GM21717 (cell line): ENCODE data around the gene EME1.

Experiments
- ATAC-seq: cut with Tn5 transposase; IDR thresholded peaks from one replicate; pipeline ENCODE4 v1.9.1; 2021; ENCODE audit warnings: mild to moderate bottlenecking, moderate library complexity; ENCODE audit not compliant: unreplicated experiment

Gene EME1

DNA sequence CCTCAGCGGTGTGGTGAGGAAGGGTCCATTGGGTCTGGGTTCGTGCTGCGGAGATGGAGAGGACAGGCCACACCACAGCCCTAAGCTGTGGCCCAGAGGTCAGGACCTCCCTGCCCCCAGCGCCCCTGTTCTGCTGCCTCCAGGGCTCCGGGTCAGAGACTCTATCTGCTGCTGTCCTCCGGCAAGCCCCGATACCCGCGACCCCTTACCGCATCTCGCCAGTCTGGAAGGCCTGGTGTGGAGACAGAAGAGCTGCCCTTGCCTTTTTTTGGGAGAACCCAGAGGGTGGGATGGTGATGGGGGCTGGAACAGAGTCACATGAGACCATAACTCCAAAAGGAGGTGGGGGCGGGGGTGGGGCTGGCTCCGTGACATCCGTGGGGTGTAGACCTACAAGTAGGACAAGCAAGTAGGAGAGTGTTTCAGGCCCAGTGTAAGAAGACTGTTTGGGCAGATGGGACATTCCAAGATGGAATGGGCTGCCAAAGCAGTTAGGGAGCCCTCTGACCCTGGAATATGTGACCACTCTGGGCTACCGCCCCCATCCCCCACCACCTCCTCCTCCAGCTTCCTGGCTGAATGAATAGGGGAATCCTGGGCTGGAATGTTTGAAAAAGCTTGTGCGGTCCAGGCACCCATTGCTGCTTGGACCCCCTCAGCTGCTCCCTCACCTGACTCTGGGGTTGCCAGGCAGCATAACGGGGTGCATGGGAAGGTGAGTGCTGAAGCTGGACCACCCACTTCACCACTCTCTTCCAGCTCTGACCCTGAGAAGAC, 25.7 kb upstream of the EME1 start:
- ATAC-seq: no peak

DNA sequence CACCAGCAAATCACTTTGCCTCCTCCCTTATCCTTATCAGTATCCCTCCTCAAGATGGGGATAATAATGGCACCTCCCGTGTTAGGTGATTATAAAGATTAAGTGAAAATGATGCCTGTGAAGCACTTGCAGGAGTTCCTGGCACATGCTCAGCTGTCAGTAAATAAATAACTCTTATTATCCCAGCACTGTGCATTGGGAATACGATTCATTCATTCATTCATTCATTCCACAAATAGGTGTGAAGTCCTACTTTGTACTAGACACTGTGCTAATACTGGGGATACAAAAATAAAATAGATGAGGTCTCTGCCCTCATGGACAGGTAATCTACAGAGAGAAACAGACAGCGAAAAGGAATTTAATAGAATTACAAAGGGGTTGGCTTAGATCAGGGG, 25.1 kb upstream of the EME1 start:
- no peak for ATAC-seq

- no peak for ATAC-seq
Observed at GRCh38 chr17:50348522-50349242, 24.3 kb upstream of the EME1 start.

GRCh38 chr17:50349243-50349600, 23.8 kb upstream of the EME1 start:
- no peak for ATAC-seq

- no peak for ATAC-seq
Observed at GRCh38 chr17:50350733-50351132, 22.3 kb upstream of the EME1 start.

DNA sequence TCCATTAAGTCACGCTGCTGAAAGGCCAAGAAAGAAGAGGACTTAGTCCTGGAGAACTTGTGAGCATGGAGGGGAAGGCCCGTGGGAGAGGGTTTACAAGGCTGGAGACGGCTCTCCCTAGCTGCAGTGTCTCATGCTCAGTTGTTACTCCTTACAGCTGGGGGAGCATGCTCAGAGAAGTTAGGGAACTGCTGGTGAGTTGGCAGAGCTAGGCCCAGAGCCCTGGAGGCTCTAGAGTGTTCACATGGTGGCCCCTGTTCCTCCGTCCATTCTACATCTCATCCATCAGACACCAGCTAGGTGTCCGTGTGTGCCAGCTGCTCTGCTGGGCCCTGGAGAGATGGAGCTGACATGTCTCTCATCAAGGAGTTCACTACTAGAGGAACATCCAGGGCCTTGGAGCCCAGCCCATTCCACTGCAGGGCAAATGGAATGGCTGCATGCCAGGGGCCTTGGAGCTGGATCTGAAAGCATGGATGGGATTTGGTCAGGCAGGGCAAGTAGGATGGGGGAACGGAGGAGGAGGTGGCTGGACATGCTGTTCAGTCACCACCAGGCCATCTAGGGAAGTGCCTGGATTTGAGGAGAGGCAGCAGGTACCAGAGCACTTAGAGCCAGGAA, 20.8 kb upstream of the EME1 start:
- no peak for ATAC-seq

DNA sequence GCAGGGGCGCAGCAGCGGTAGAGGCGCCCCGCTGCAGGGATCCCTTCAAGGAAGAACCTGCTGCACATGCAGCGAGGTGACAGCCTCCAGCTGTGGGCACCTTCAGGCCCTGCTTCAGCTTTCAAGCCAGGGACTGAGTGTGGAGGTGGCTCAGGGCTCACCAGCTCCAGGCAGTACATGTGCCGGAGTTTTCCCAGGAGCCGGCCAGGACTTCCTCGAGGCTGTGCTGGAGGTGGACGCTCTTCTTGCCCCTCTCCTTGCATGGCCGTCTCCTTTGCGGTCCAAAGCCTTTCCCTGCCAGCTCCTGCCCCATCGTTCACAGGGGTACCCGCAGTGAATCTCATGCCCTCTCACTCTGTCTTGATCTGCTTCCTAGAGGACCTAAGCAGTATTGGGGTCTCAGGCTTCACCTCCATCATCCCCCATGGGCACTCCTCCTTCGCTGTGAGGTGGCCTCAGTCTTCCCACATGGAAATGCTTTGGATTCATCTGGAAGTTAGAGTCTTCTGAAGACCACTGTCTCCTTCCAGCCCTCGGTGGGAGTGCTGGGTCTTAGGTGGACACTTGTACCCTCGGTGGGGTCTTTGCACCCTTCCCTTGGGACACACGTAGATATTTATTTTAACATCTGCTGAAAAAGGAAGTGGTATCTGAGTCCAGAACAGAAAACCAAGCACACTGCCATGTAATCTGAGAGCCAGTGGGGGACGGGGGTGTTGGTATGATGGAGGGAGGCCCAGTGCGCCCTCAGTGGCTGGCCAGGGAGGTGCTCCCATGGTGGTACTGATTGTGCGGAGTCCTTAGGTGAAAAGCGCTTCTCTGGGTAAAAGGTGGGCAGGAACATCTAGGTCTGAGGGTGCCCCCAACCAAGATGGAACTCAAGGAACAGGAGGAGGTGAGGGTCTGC, 20.1 kb upstream of the EME1 start:
- ATAC-seq: no peak

DNA sequence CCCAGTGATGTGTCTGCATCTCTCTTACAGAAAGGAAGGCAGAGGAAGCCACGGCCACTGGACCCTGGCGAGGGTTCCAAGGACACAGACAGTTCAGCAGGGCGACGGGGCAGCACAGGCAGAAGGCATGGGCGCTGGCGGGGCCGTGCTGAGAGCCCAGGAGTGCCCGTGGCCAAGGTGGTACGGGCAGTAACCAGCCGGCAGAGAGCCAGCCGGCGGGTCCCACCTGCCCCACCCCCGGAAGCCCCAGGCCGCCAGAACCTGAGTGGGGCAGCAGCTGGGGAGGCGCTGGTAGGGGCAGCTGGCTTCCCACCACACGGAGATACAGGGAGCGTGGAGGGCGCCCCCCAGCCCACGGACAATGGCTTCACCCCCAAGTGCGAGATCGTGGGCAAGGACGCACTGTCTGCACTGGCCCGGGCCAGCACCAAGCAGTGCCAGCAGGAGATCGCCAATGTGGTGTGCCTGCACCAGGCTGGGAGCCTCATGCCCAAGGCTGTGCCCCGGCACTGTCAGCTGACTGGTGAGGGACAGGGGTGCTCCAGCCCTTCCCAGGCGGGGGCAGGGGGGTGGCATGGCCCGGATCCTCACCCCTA, 19.3 kb upstream of the EME1 start:
- no peak for ATAC-seq

DNA sequence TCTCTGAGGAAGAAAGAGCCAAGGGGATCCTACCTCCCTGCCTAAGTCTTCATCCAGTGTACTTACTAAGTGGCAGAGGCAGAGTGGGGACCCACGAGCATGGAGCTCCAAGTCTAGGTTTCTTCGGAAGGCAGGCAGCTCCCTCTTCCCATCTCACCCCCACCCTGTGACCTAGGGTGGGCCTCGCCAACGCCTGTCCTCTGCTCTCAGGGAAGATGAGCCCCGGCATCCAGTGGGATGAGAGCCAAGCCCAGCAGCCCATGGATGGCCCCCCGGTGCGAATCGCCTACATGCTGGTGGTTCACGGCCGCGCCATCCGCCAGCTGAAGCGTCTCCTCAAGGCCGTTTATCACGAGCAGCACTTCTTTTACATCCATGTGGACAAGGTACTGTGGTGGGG, 18.8 kb upstream of the EME1 start:
- no peak for ATAC-seq

- no peak for ATAC-seq
Observed at GRCh38 chr17:50354776-50355175, 18.3 kb upstream of the EME1 start.

DNA sequence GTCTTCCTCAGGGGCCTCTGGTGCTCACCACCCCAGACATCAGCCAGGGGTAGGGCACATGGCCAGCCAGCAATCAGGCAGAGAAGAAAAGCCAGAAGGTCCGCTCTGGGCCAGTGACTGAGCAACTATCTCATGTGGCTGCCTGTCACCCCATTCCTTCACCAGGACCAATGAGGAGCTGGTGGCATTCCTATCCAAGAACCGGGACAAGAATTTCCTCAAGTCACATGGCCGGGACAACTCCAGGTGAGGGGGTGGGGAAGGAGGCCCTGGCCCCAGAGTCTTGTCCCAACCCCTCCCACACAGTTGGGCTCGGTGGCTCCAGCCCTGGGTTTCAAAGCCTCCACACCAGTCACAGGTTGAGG, 17.7 kb upstream of the EME1 start:
- ATAC-seq: no peak

DNA sequence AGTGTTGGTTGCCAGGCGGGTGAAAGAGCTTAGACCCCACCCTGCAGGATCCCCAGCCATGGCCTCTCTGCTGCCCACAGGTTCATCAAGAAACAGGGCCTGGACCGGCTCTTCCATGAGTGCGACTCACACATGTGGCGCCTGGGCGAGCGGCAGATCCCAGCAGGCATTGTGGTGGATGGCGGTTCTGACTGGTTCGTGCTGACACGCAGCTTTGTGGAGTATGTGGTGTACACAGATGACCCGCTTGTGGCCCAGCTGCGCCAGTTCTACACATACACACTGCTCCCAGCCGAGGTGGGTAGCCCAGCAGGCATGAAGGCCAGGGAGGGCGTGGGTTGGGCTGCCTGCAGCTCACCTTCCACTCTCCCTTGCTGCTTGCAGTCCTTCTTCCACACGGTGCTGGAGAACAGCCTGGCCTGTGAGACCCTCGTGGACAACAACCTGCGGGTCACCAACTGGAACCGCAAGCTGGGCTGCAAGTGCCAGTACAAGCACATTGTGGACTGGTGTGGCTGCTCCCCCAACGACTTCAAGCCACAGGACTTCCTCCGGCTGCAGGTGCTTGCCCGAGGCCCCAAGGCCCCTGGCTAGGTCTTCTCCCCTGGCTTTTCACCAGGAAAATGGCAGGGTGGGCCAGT, 17.2 kb upstream of the EME1 start:
- no peak for ATAC-seq

DNA sequence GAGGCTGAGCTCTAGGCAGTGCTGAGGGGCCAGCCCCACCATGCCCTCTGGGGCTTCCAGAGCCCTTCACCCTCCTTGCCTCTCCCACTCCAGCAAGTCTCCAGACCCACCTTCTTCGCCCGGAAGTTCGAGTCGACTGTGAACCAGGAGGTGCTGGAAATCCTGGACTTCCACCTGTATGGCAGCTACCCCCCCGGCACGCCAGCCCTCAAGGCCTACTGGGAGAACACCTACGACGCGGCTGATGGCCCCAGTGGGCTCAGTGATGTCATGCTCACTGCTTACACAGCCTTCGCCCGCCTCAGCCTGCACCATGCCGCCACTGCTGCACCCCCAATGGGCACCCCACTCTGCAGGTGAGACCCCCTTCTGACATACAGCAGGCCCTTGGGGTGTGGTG, 16.6 kb upstream of the EME1 start:
- ATAC-seq: no peak

- no peak for ATAC-seq
Observed at GRCh38 chr17:50356892-50357510, 16.0 kb upstream of the EME1 start.

- ATAC-seq: no peak
Observed at GRCh38 chr17:50358177-50358576, 14.9 kb upstream of the EME1 start.

- no peak for ATAC-seq
Observed at GRCh38 chr17:50359005-50359699, 13.9 kb upstream of the EME1 start.

- no peak for ATAC-seq
Observed at GRCh38 chr17:50359998-50360461, 13.0 kb upstream of the EME1 start.

DNA sequence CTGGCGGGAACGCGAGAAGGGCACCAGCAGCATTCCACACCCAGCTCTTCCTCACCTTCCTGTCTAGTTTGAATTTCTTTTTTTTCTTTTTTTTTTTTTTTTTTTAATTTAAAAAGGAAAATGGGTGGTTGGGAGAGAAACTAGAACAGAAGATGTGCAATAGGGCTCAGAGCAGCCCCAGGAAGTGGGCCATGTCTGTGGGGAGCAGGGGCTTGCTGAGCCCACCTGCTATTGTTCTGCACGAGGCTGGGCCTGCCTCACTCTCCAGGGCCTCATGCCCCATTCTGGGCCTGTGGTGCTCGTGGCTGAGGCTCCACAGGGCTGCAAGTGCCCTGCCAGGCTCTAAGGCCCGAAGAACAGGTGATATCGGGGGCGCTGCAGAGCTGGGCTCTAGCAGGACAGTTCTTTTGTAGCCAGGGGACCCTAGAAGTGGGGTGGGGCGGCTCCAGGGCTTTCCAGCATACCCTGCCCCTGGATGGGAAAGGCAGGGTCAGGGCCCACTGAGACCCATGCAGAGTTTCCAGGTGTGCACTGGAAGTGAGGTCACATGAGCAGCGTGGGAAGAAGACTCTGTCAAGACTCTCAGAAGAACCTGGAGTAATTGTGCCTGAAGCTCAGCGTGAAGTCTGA, 12.4 kb upstream of the EME1 start:
- no peak for ATAC-seq
